IPS-20b (cell line): ENCODE results near the gene DNAI2.

Experiments used
- H3K27ac ChIP-seq: one replicate; pipeline ENCODE4 v1.5.1; 2013; ENCODE audit warnings: low read length
- H3K27me3 ChIP-seq: 2 replicates; pipeline ENCODE4 v1.6.1; 2013; ENCODE audit warnings: mild to moderate bottlenecking, low read length, inconsistent platforms; ENCODE audit not compliant: insufficient read depth
- H3K36me3 ChIP-seq: 2 replicates; pipeline ENCODE4 v1.6.1; 2013; ENCODE audit warnings: low read depth, mild to moderate bottlenecking, inconsistent platforms, low read length, moderate library complexity; ENCODE audit not compliant: insufficient read depth
- H3K4me1 ChIP-seq: 2 replicates; pipeline ENCODE4 v1.6.1; 2013; ENCODE audit warnings: mild to moderate bottlenecking, control low read depth, inconsistent platforms, low read length, moderate library complexity; ENCODE audit not compliant: insufficient read depth
- H3K4me3 ChIP-seq: 2 replicates; pipeline ENCODE4 v1.5.1; 2013; ENCODE audit warnings: mild to moderate bottlenecking, low read length, inconsistent platforms
- H3K9ac ChIP-seq: 2 replicates; pipeline ENCODE4 v1.6.1; 2013; ENCODE audit warnings: low read depth, mild to moderate bottlenecking, inconsistent platforms, low read length, moderate library complexity
- H3K9me3 ChIP-seq: 2 replicates; pipeline ENCODE4 v1.6.1; 2013; ENCODE audit warnings: mild to moderate bottlenecking, low read depth, low read length, inconsistent platforms; ENCODE audit not compliant: insufficient read depth

DNAI2 gene

DNA sequence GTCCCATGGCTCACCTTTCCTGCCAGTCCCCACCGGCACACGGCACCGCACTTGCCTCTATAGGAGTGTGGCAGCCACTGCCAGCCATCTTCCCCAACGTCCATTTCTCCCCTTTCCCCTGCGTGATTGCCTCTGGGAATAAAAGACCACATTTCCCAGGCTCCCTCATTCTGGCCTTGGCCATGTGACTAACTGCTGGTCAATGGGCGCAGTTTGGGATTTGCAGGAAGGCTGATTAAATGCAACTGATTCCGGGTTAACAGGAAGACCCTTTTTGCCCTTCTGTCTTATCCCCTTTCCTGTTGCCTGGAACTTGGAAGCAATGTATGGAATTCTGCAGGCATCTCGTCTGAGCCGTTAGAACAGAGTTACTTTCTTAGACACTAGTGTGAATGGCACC lies 84.7 kb downstream of the DNAI2 start:
- Histone ChIP-seq H3K9ac (no peak overlapping the region), H3K27me3 (peaks cover 54% of the 10 kb centered on the region), H3K4me3 (no peak overlapping the region), H3K4me1 (peaks cover 10% of the 10 kb centered on the region; the same call in 1 of the 2 replicates), H3K36me3 (no peaks in the 10 kb centered on the region), H3K27ac (no peak overlapping the region), H3K9me3 (no peaks in the 10 kb centered on the region)

DNA sequence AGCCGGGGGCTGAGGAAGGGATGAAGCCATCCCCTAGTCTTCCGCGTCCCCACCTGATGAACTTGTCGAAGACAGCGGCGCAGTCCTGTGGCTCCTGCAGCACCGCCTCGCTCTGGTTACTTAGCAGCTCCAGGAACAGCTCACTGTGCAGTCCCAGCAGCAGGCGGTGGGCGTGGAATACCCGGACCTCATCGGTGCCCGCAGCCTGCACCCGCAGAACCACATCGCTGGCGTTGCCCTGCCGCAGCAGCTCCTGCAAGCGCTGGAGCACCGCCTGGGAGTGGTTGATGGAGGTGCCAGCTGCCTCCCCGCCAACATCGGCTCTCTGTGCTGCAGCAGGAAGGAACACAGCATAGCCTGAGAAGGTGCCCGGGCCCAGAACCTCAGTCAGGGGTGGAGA lies 85.9 kb downstream of the DNAI2 start:
- H3K36me3 ChIP-seq, result no peaks in the 10 kb centered on the region
- H3K27ac ChIP-seq, result no peak overlapping the region
- peaks cover 10% of the 10 kb centered on the region; the same call in 1 of the 2 replicates for H3K4me1 ChIP-seq
- no peak overlapping the region for H3K4me3 ChIP-seq
- no peaks in the 10 kb centered on the region for H3K9me3 ChIP-seq
- H3K27me3 ChIP-seq, result peaks cover 41% of the 10 kb centered on the region
- H3K9ac ChIP-seq, result no peak overlapping the region

DNA sequence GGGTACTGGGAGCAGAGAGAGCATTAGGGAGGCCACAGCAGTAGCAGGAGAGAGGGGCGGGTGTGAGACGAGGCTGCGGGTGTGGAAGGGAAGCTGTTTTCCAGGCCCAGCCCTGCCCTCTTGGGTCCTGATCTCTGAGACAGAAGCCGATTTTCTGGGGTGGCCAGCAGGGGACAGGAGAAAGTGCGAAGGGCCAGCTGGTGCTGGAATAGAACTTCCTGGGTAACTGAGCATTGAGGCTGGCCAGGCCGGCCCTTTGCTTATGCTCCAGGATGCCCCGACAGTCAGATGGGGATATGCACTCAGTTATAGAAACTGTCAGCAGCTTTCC lies 86.8 kb downstream of the DNAI2 start:
- Histone ChIP-seq H3K4me3 (peak overlapping the region; percentile 70; the same call in 1 of the 2 replicates), H3K9ac (peak overlapping the region; percentile 73; the same call in 1 of the 2 replicates), H3K9me3 (no peaks in the 10 kb centered on the region), H3K27me3 (peaks cover 32% of the 10 kb centered on the region), H3K4me1 (peaks cover 10% of the 10 kb centered on the region; the same call in 1 of the 2 replicates), H3K36me3 (no peaks in the 10 kb centered on the region), H3K27ac (no peak overlapping the region)

DNA sequence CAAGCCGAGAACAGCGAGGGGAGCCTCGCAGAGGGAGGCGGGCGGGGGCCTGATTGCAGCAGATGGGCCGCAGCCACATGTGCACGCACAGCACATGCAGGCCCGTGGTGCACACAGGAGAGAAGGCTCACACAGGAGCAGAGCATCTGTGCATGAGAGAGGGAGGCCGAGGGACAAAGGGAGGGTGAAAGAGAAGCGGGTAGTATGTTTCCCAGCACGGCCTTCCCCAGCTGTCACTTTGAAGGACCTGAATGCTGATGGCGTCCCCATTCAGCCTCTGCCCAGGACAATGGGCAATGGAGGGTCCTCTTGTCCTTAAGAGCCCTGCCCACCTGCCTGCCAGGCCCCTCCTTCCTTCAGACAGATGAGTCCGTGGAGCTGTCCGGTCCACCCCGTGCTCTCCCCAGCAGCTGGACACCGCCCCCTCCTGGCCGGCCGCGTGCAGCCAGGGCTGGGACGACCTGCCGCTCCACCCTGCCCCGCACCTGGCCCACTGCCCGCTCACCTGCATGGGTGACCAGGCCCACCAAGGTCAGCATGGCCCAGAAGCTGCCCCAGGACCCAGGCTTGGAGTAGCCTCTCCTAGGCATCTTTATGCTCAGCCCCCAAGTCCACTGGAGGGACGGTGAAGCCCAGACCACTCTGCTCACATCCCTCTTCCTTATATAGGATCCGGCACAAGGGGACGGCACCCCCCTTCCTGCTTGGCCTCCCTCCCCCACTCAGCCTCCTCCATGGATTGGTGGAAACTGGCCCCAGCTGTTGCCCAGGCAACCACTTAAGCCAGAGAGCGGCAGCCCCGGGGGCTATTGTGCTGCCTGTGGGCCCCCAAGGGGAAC lies 87.4 kb downstream of the DNAI2 start, which contains the start of gene BTBD17:
TSS of gene BTBD17 (minus strand) at position 639 of the 839 bp plus-strand sequence. CDS start at position 590, 49 bp downstream.
- Histone ChIP-seq H3K4me1 (peaks cover 10% of the 10 kb centered on the region; the same call in 1 of the 2 replicates), H3K36me3 (no peaks in the 10 kb centered on the region), H3K27me3 (peaks cover 26% of the 10 kb centered on the region), H3K4me3 (peak within 1 kb of the TSS; percentile 70; the same call in 1 of the 2 replicates), H3K27ac (peak within 1 kb of the TSS; percentile 85), H3K9ac (peak within 1 kb of the TSS; percentile 73; the same call in 1 of the 2 replicates), H3K9me3 (no peaks in the 10 kb centered on the region)

DNA sequence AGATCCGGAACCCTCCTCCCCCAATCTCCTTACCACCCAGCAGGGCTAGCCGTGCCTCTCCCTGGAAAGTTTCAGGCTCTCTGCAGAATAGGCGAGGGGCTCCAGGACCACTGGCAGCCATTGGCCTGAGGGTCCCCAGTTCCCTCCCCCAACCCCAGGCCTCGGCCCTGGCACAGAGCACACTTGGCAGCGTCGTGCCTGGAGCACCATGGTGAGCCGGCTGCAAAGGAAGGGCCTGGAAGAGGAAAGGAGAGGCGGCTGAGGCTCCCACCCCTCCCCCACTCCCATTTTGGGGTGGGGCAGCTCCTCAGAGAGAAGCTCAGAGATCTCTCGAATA lies 88.0 kb downstream of the DNAI2 start:
- H3K4me3 ChIP-seq, result peak overlapping the region; percentile 70; the same call in 1 of the 2 replicates
- no peaks in the 10 kb centered on the region for H3K9me3 ChIP-seq
- H3K4me1 ChIP-seq, result peaks cover 10% of the 10 kb centered on the region; the same call in 1 of the 2 replicates
- H3K27ac ChIP-seq, result peak overlapping the region; percentile 85
- no peaks in the 10 kb centered on the region for H3K36me3 ChIP-seq
- H3K27me3 ChIP-seq, result peaks cover 20% of the 10 kb centered on the region
- H3K9ac ChIP-seq, result peak overlapping the region; percentile 73; the same call in 1 of the 2 replicates

DNA sequence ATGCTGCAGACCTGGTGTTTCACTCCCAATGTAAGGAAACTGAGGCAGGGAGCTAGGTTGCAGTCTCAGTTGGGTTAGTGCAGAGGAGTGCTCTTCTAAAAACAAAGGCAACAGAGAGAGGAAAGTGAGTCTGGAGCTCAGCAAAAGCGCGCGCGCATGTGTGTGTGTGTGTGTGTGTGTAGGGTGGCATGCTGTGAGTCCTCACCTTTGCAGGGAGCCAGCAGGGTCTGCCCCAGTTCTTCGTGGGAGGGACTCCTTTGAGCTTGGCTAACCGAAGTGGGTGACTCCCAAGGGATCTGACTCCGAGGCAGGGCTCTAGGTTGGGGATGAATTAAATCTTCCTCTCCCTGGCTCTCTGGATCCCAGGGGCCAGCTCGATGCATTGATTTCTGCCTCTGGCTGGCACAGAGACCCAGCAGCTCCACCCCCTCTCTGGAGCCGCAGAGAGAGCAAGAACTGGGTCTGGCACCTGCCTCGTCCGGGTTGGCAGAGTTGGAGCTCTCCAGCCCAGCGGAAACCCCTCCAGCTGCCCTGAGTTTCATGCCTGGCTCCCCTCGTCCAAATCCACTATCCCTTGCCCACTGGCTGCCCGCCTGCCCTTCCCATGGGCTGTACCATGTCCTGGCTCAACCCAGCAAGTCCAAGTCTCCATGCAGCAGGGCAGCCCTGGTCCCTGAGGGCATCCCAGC lies 88.9 kb downstream of the DNAI2 start:
- Histone ChIP-seq H3K9me3 (no peaks in the 10 kb centered on the region), H3K4me1 (peaks cover 10% of the 10 kb centered on the region; the same call in 1 of the 2 replicates), H3K36me3 (no peaks in the 10 kb centered on the region), H3K27me3 (peaks cover 18% of the 10 kb centered on the region), H3K27ac (peak overlapping the region; percentile 85), H3K9ac (peak overlapping the region; percentile 73; the same call in 1 of the 2 replicates), H3K4me3 (no peak overlapping the region; the same call in 1 of the 2 replicates)
